ENCODE measurements around the gene TTLL7. TPM values are rescaled to one million over a fixed set of nuclear protein-coding genes. Genes with fewer than 3 reads are reported as not detected.
"Not testable (repeated sequence)": the region's sequence is repeated elsewhere in the genome, so short reads cannot be mapped to it uniquely, and the experiment has no call there.

Gene TTLL7
- polyA plus RNA-seq, 2 of the 4 experiments (the other 2 are of a cell fraction) = 1.6 to 5.7 TPM

DNA sequence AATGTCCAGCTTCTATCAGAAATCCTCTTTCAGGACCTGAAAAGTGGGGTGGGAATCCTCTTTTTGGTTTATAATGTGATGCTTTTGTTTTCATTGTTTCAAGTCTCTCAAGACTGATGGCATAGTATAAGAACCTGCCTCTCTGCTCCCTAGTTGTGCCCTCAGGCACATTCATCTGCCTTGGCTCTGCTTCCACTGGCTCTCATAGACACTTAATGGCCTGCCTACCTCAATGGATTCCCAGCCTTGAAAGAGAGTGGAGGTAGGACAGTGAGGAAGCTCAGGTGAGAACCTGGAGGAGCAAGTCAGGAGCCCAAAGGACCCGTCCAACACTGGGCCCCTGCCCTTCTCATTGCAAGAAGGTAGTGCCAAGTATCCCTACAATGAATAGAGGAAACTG, 4.8 kb downstream of the TTLL7 start (continued):
- TF ChIP-seq ESRRA (IDR thresholded peaks at IDR 0.05; ENCODE audit: borderline replicate concordance, low read length) (no peak), MAZ (IDR thresholded peaks at IDR 0.05; ENCODE audit: borderline replicate concordance, low read depth, low read length) (no peak), ZC3H11A (IDR thresholded peaks at IDR 0.05) (no peak)

DNA sequence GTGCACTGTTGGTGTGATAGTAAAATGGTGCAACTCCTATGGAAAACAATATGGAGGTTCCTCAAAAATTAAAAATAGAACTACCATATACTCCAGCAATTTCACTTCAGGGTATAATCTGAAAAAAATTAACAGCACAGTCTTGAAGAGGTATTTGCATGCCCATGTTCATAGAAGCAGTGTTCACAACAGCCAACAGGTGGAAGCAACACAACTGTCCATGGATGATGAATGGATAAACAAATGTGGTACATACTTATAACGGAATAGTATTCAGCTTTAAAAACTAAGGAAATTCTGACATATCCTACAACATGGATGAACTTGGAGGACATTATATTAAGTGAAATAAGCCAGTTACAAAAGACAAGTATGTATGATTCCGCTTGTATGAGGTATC, 8.2 kb downstream of the TTLL7 start:
- ChIA-PET POLR2A (no interaction called here), CTCF (no interaction called here)
- H3K4me1 ChIP-seq = no peaks in the 10 kb centered on the region
- no peak overlapping the region for H3K4me2 ChIP-seq
- no peak overlapping the region for H3K27ac ChIP-seq
- FAIRE-seq (no peak), DNase-seq (ENCODE audit: low read depth in 1 of 2, low spot score in 1 of 2) (peak in 1 of 2 experiments; percentile 13), ATAC-seq (no peak)
- H3K4me3 ChIP-seq = no peak overlapping the region
- 0 out of 3 replicates have a peak, but pooled peaks cover 5% of the 10 kb centered on the region for H3K9me3 ChIP-seq
- WGBS (ENCODE audit: missing lambda C conversion rate) = 59% methylated on average over 2 of the region's 2 CpGs
- TF ChIP-seq MYC (IDR thresholded peaks at IDR 0.05; ENCODE audit: borderline replicate concordance, low read length) (no peak), FOSL2 (IDR thresholded peaks at IDR 0.05) (no peak), FOSL2 (CRISPR knock-in tag; IDR thresholded peaks at IDR 0.05) (no peak), TP53 (CRISPR knock-in tag; IDR thresholded peaks at IDR 0.05) (no peak), CBX2 (IDR thresholded peaks at IDR 0.05; ENCODE audit: borderline replicate concordance, low read depth) (no peak), BHLHE40 (IDR thresholded peaks at IDR 0.05; ENCODE audit: low read depth, low read length) (no peak), MAZ (IDR thresholded peaks at IDR 0.05; ENCODE audit: borderline replicate concordance, low read depth, low read length) (no peak)
- TF ChIP-seq, protein P1, sequence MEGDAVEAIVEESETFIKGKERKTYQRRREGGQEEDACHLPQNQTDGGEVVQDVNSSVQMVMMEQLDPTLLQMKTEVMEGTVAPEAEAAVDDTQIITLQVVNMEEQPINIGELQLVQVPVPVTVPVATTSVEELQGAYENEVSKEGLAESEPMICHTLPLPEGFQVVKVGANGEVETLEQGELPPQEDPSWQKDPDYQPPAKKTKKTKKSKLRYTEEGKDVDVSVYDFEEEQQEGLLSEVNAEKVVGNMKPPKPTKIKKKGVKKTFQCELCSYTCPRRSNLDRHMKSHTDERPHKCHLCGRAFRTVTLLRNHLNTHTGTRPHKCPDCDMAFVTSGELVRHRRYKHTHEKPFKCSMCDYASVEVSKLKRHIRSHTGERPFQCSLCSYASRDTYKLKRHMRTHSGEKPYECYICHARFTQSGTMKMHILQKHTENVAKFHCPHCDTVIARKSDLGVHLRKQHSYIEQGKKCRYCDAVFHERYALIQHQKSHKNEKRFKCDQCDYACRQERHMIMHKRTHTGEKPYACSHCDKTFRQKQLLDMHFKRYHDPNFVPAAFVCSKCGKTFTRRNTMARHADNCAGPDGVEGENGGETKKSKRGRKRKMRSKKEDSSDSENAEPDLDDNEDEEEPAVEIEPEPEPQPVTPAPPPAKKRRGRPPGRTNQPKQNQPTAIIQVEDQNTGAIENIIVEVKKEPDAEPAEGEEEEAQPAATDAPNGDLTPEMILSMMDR (IDR thresholded peaks at IDR 0.05) = no peak
- TF ChIP-seq, protein P2, sequence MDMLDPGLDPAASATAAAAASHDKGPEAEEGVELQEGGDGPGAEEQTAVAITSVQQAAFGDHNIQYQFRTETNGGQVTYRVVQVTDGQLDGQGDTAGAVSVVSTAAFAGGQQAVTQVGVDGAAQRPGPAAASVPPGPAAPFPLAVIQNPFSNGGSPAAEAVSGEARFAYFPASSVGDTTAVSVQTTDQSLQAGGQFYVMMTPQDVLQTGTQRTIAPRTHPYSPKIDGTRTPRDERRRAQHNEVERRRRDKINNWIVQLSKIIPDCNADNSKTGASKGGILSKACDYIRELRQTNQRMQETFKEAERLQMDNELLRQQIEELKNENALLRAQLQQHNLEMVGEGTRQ (IDR thresholded peaks at IDR 0.05) = no peak
- TF ChIP-seq, protein P3, sequence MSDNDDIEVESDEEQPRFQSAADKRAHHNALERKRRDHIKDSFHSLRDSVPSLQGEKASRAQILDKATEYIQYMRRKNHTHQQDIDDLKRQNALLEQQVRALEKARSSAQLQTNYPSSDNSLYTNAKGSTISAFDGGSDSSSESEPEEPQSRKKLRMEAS (IDR thresholded peaks at IDR 0.05) = no peak

DNA sequence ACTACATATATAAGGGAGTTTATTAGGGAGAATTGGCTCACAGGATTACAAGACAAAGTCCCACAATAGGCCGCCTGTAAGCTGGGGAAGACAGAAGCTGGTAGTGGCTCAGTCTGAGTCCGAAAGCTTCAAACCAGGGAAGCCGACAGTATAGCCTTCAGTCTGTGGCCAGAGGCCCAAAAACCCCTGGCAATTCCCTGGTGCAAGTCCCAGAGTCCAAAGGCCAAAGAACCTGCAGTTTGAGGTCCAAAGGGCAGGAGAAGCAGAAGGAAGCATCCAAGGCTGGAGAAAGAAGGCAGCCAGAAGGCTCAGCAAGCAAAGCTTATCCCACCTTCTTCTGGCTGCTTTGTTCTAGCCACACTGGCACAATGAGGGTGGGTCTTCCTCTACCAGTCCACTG, 13.9 kb downstream of the TTLL7 start:
- no peak for ATAC-seq
- H3K4me3 ChIP-seq = no peak overlapping the region
- no peak for DNase-seq (ENCODE audit: low read depth in 1 of 2, low spot score in 1 of 2)
- FAIRE-seq = no peak
- H3K9me3 ChIP-seq = peaks cover 5% of the 10 kb centered on the region; the same call in 1 of the 3 replicates
- ChIA-PET POLR2A (no interaction called here), CTCF (no interaction called here)
- TF ChIP-seq CHD4 (IDR thresholded peaks at IDR 0.05; ENCODE audit: borderline replicate concordance) (no peak), RAD21 (conservative IDR thresholded peaks at IDR 0.05 in 1 of 2, IDR thresholded peaks at IDR 0.05 in 1 of 2) (no peak), CEBPB (IDR thresholded peaks at IDR 0.05) (no peak), CHD2 (IDR thresholded peaks at IDR 0.05; ENCODE audit: low read length, partially characterized antibody) (no peak), JUNB (IDR thresholded peaks at IDR 0.05) (no peak), GATA3 (IDR thresholded peaks at IDR 0.05; ENCODE audit: borderline replicate concordance) (no peak), HOXB5 (CRISPR knock-in tag; IDR thresholded peaks at IDR 0.05) (no peak), MAFK (IDR thresholded peaks at IDR 0.05; ENCODE audit: partially characterized antibody) (no peak), SREBF2 (IDR thresholded peaks at IDR 0.05) (no peak), HDAC2 (IDR thresholded peaks at IDR 0.05) (no peak), FOSB (CRISPR knock-in tag; IDR thresholded peaks at IDR 0.05) (no peak), MYC (IDR thresholded peaks at IDR 0.05; ENCODE audit: borderline replicate concordance, low read length) (no peak), HEYL (CRISPR knock-in tag; IDR thresholded peaks at IDR 0.05) (no peak), EHF (CRISPR knock-in tag; IDR thresholded peaks at IDR 0.05) (no peak), EP300 (IDR thresholded peaks at IDR 0.05) (no peak)
- TF ChIP-seq, protein P4, sequence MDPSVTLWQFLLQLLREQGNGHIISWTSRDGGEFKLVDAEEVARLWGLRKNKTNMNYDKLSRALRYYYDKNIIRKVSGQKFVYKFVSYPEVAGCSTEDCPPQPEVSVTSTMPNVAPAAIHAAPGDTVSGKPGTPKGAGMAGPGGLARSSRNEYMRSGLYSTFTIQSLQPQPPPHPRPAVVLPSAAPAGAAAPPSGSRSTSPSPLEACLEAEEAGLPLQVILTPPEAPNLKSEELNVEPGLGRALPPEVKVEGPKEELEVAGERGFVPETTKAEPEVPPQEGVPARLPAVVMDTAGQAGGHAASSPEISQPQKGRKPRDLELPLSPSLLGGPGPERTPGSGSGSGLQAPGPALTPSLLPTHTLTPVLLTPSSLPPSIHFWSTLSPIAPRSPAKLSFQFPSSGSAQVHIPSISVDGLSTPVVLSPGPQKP (IDR thresholded peaks at IDR 0.05; ENCODE audit: low read depth, low read length) = no peak
- TF ChIP-seq, protein P5, sequence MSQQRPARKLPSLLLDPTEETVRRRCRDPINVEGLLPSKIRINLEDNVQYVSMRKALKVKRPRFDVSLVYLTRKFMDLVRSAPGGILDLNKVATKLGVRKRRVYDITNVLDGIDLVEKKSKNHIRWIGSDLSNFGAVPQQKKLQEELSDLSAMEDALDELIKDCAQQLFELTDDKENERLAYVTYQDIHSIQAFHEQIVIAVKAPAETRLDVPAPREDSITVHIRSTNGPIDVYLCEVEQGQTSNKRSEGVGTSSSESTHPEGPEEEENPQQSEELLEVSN (IDR thresholded peaks at IDR 0.05; ENCODE audit: borderline replicate concordance, low read depth) = no peak
- TF ChIP-seq, protein P2 (IDR thresholded peaks at IDR 0.05) = no peak
- TF ChIP-seq, protein P6, sequence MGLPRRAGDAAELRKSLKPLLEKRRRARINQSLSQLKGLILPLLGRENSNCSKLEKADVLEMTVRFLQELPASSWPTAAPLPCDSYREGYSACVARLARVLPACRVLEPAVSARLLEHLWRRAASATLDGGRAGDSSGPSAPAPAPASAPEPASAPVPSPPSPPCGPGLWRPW (IDR thresholded peaks at IDR 0.05) = no peak
- TF ChIP-seq, protein P3 (IDR thresholded peaks at IDR 0.05) = no peak
- 73% methylated on average over 3 of the region's 3 CpGs for WGBS (ENCODE audit: missing lambda C conversion rate)
- no peak overlapping the region for H3K4me2 ChIP-seq
- H3K27ac ChIP-seq = no peak overlapping the region
- H3K4me1 ChIP-seq = no peaks in the 10 kb centered on the region

DNA sequence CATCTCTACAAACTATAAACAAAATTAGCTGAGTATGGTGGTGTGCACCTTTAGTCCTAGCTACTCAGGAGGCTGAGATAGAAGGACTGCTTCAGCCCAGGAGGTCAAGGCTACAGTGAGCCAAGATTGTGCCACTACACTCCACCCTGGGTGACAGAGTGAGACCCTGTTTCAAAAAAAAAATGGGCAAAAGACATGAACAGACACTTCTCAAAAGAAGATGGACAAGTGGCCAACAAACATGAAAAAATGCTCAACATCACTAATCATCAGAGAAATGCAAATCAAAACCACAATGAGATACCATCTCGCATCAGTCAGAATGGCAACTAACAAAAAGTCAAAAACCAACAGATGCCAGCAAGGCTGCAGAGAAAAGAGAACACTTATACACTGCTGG, 15.0 kb downstream of the TTLL7 start:
- CTCF ChIA-PET = not testable (repeated sequence)

More for the DNA sequence above, 15.0 kb downstream of the TTLL7 start:
- POLR2A ChIA-PET = interaction anchor here (0.7 kb wide), 1 partner anchor 1197 kb away, joined by 3 read pairs; no protein-coding TSS in a partner anchor
- not testable (repeated sequence) for FAIRE-seq; H3K4me3 ChIP-seq; H3K27ac ChIP-seq; DNase-seq (ENCODE audit: low read depth in 1 of 2, low spot score in 1 of 2); H3K9me3 ChIP-seq; H3K4me1 ChIP-seq; ATAC-seq; H3K4me2 ChIP-seq
- WGBS (ENCODE audit: missing lambda C conversion rate) = 83% methylated on average over 1 of the region's 1 CpG
